CD4-positive, alpha-beta T cell treated with Interleukin-15 for 1 hour (primary cell): ENCODE measurements around the gene CCDC69.

Experiments
- DNase-seq: peaks from one replicate; pipeline ENCODE4 v3.0.0-alpha.2; 2020

Gene CCDC69

DNA sequence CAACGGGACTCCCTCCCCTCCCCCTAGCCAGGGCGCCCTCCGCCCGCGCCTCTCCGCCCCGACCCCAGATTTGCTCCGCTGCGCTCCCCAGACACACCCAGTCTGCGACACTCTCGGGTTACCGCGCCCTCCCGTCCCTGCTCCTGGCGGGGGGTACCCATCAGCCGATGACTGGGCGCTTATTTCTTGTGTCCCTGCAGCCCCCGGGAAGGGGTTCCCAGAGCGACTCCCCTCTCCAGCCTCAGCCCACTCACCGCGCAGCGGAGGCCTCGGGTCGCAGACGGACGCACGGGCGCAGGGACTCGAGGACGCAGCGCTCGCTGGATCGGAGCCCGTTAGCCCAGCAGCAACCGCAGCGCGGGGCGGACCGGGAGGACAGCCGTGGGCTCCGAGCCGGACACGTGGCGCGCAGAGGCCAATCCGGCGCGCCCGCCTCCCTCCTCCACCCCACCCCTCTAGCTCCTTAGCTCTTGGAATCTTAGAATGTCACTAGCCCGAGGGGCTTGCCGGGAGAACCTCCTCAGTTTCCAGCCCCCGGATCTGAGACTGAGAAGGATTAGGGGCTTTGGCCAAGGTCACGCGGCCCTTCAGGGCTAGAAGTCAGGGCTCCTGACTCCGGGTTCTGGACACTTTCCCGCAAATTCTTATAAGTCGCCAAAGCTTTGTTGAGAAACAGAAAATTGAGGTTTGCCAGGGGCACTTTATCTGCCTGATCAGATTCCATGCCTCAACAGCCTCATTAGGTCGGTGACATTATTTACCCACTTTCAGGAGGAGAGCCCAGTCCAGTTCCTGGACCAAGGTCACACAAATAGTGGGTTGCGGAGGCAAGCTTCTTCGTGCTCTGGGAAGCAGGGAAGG is 66.2 kb downstream of the CCDC69 start, which contains the start of gene ANXA6:
Gene ANXA6 (minus strand): TSS at position 354 of the 861 bp plus-strand sequence. CDS start 9,878 bp downstream, outside the sequence.
- peak; percentile 61 for DNase-seq

DNA sequence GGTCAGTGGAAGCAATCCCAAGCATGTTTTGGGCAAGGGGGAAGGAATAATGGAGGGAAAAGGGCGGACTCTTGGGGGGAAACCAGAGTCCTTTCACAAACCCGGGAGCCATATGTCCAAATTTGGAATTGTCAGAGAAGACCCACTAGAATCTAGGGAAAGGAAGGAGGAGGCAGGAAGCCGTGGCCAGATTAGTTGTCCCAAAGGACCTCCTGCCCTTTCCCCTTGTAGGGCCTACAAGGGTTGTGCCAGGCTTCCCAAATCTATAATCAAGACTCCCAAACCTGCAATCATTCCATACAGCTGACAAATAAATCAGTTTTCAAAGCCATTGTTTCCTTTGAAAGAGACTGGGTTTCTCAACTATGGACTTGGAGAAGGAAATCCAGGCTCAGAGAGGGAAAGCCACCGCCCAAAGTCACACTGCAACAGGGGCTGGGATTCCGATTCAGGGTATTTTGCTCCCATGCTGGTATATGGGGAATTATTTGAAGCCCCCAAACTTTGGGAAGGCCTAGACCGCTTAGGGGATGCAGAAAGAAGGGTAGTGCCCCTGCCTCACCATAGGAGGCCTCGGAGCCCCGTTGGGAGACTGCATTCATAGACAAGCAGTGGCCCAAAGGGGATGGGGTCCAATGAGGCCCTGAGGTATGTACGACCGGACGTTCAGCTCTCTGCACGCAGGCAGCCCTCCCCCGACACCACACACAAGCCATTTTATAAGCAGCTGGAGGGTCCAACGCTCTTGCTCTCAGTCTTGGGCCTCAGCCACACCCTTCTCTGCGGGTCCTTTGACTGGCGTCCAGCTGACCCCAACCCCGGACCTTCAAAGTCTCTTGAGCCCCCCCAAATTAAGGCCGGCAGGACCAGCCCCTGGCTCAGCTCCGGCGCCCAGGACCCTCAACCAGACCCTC is 67.1 kb downstream of the CCDC69 start:
- DNase-seq, result no peak

DNA sequence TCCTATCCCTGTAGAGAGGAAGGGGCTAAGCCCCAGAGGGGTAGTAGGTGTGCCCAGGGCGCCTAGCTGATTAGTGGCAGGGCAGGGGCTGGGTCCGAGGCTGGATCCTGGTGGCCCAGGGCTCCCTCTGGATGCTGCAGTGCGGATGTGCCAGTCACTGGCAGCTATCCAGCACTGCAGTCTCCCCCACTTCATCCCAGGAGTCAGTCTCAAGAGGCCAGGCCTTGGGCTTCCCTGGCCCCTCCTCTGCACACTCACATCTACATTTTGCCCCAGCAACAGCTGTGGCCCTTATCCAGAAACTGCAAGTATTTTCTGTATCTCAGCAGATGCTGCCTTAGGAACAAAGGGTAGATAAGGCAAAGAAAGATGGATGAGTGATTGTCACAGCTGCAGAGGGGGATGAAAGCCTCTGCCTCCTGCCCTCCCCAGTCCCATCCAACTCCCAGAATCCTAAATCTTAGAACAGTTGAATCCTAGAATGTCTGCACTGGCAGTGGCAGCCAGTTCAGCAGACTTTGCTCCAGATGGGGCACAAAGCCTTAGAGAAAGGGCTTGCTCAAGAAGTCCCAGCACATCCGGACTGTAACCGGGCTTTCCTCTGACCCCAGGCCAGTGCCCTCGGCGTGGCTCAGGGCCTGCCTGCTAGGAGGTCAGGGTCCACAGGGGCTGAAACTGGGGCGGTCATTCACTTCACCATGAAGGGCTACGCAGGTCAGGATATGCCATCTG is 68.0 kb downstream of the CCDC69 start:
- no peak for DNase-seq

DNA sequence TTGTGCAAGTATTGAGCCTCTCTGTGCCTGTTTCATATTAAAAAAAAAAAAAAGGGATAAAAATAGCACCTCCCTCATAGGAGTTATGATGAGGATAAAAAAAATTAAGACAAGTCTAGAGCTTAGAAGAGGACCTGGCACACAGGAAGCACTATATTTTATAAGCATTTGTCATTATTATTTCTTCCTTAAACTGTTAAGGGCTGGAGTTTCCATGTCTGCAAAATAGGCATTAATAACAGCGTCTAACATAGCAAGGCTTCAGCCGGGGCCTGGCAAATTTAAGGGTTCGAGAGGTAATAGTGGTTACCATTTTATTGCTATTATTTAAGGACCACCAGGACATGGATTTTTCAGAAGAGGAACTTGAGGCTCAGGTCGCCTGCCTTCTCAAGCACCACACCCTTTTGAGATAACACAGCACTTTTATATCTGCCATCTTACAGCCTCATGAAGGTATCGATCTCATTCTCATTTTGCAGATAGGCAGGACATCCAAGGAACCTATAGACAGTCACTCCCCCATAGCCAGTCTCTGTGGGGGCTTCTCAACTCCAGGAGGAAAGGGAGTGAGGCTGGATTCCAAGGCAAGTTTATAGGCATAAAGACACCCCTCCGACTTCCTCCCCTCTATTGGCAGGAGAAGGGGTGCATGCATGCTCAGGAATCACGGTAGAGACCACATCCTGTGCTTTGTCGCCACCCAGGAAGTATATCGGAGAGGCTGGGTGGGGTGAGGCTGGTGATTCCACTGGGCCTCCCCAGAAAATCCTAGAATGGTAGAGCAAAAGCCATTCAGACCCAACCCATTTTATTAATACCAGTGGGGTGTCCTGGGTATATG is 68.7 kb downstream of the CCDC69 start:
- peak; percentile 35 for DNase-seq

DNA sequence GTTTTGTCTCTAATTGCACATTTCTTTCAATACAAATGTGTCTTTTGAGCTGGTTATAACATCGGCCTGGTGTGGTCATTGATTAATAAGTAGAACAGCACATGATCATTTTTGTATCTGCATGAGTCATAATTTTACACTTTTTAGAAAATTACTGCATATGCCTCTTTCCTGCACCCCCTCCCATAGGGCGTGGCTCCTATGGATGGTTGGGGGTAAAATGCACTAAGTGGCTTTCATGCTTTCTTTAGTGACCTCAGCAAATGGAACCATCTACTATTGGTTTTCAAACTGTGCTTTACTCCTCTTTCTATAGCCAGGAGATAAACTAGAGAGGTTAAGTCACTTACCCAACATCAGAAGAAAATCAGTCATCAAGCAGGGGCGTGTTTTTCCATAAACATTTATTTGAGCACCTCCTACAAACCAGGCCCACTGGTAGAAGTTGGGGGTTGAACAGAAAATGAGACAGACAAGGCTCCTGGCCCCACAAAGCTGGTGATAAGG is 70.1 kb downstream of the CCDC69 start:
- no peak for DNase-seq

DNA sequence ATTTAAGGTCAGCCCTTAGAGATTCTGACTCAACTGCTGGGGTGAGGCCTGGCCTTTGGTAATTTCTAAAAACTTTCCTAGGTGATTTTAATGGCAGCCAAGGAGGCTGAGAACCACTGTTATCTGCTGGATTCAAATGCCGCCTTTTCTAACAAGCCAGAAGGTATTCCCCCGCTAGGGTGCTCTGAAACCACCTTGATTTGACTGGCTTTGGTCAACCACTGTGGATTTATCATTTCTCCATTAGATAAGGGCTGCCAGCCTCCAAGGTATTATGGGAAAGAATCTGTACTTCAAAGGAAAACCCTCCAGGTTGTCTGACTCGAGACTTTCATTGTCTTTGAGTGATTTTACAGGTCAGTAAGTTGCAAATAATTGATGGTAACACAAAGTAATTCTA is 70.6 kb downstream of the CCDC69 start:
- DNase-seq, result no peak

DNA sequence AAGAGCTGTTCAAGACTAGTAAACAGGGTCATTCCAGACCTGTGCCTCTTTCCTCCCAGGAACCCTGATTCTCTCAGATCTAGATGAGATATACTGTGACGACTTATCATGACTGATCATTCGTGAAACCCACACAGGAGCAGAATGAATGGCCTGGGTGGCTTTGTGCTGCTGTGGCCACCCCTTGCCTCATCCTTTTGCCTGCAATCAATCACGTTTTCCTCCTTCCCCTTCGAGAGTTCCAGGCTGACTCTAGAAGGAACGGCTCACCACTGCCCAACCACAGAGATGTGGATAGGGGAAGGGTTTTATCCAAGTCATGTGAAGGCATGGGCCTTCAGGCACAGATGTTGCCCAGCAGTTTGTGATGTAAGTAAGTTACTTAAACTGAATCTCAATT is 72.1 kb downstream of the CCDC69 start:
- DNase-seq, result peak; percentile 59

DNA sequence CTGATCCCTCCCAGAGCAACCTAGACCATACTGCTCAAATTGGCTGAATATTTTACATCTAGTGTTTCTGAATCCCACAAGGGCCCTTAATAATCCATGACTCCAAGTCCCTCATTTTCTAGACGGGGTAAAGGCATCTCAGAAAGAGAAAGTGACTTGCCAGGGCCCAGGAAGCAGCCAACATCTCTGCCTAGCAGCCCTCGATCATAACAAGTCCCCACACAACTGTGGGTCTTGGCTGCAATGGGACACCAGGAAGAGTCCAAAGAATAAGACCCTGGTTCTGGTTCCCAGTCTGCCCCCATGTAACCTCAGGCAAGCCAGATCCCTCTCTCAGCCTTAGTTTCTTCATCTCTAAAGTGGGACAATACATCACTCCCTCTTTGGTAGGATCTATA is 72.6 kb downstream of the CCDC69 start:
- DNase-seq, result no peak

DNA sequence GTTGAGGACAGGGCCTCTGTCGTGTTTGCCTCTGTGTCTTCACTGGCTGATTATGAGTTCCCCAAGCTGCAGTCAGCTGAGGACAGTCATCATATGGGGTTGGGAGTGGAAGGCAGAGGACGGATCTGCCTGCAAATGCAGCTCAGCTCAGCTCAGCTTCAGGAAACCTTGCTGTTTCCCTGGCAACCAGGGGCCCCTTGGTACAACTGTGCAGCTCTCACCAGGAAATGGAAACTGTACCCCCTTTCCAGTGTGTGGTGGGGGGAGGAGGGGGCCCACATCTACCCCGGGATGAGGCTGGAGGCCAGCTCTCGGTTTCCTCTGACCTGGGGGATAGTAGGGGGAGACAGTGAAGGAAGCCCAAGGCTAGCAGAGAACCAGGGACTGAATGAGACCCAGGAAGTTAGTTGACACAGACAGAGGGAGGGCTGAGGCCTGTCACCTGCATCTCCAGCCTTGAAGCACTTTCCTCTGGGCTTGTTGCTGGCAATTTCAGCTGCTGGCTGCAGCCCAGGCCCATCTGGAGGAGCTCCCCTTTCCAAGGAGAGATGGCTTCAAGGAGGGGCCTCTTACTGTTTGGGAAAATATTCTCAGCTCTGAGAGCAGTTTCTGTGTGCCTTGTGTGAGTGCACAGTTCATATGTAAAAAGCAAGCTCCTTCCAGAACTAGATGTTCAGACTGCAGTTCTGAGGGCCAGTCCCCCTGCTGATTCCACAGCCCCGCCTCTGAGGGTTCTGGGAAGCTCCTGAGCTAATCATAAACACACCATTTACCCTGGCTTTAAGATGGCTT is 73.2 kb downstream of the CCDC69 start:
- DNase-seq, result peak; percentile 79

DNA sequence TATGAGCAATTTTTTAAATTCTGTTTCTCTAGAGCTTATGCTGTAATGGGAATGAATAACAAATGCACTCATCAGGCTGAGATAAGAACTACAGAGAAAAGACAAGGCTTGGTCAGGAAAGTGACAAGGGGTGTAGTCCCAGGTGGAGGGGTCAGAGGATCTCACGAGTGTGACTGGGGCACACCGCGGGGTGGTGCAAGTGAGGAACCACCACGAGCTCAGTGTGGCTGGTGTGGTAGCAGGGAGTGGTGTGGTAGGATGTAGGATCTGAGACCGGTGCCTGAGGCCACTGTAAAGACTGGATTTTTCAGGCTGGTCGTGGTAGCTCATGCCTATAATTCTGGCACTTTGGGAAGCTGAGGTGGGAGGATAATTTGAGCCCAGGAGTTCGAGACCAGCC is 75.3 kb downstream of the CCDC69 start:
- DNase-seq, result no peak

DNA sequence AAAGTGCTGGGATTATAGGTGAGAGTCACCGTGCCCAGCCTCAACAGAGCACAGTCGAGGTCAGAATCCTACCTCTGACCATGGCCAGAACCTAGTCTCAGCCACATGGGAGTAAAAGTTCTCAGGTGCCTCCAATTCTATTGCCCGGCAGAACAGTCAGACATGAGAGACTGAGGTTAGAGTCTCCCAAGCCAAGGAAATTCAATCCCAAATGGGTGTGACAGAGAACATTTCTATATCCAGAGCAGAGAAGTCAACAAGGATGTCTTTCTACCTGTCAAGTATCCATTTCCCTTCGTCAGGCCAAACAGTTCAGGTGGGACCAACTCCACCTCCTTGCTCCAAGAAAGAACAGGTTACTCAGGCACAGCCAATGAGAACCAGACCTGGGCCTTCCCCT is 76.9 kb downstream of the CCDC69 start:
- DNase-seq, result no peak

DNA sequence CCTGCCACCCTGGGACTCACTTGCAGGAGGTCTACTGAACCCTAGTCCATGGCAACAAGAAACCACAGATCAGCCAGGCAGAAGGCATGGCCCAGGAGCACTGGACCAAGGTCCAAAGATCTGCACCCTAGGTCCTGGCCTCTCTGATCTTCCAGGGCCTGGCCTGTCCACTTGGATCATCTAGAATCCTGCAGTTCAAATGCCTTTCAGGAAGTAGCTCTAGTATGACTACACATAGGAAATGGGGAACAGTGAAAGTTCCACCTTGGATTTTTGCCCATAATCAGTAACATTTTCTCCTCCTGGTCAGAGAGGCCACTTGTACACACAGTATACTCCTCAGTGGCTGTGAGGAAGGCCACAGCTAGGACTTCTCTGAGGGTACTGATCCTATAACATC is 77.8 kb downstream of the CCDC69 start:
- DNase-seq, result no peak

DNA sequence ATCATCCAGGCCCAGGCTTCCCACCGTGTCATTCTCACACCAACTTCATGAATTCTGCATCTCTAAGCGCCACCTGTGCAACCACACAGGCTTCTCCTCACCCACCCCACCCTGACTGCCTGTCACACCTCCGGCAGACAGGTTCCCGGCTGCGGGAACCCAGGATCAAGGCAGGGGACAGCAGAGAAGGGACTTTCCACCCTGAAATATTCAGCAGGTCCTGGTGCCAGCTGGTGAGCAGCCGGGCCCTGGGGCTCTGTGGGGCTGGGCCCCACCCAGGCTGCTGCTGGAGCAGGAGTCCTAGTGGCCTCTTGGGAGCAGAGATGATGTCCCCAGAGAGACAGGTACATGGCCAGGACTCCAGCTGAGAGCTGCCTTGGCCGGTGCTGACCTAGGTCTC is 79.0 kb downstream of the CCDC69 start:
- DNase-seq, result no peak

DNA sequence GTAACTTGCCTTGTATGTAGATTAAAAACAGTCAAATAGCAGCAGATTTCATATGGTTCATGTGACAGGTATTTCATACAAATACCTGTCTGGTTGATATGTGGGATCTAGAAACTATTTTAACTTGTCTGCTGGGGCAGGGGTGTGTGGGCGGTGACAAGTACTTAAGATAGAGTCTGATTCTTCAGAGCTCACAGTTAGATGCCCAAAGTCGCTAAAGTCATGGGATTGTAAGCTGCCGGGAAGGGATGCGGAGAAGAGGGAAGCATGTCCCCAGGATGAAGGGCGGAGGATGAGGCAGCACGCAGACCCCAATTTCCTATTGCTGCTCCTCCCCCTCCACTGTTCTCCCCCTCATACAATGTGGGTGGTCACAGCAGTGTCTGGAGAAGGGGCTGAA is 79.6 kb downstream of the CCDC69 start:
- DNase-seq, result no peak

DNA sequence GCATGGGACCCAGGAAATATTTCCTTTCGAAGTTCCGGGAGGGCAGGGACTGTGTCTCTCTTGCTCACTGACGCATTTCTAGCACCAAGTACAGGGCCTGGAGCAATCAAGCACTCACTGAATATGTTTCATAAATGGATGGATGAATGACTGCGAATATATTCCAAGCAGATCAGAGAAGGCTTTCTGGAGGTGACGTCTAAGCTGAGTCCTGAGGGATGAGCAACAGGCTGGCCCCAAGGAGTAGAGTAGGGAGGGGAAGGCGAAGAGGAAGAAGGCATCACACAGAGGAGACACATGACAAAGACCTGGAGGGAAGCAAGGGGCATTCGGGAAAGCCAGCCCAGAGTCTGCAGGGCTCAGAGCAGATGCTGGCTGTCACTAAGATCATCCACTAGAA is 80.2 kb downstream of the CCDC69 start:
- DNase-seq, result no peak

DNA sequence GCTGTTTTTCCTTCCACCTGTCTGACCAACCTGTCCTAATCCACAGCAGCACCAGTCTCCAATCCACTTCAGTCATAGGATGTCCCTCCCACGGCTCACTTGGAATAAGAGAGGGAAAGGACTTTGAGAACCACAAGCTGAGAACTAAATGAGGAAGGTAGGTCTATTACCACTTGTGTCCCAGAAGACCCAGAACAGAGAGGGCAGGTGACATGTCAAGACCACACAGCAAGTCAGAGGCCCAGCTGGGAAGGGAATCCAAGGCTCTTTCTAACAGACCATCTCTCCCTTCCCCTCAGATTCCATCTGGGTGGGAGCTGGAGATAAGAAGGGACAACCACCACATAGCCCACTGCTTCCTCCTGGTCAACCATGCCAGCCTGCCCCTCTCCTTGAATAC is 81.0 kb downstream of the CCDC69 start:
- DNase-seq, result no peak

DNA sequence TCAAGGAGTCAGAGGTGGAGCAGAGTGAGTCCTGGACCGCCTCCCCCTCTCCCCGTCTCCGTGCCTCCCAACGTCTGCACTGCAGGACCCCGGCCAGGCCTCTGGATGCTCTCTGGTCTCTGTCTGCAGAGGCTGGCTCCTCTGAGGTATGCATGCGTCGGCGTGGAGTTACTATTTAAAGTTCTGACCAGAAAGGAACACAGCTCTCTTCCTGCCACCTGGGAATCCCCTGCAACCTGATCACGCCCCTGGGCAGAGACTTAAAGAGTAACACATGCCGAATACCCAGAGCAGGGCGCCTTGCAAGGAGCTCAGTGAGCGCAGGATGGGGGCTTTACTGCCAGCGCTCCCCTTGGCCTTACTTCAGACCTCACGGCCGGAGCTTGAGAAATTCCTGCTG is 82.4 kb downstream of the CCDC69 start:
- DNase-seq, result peak; percentile 69

DNA sequence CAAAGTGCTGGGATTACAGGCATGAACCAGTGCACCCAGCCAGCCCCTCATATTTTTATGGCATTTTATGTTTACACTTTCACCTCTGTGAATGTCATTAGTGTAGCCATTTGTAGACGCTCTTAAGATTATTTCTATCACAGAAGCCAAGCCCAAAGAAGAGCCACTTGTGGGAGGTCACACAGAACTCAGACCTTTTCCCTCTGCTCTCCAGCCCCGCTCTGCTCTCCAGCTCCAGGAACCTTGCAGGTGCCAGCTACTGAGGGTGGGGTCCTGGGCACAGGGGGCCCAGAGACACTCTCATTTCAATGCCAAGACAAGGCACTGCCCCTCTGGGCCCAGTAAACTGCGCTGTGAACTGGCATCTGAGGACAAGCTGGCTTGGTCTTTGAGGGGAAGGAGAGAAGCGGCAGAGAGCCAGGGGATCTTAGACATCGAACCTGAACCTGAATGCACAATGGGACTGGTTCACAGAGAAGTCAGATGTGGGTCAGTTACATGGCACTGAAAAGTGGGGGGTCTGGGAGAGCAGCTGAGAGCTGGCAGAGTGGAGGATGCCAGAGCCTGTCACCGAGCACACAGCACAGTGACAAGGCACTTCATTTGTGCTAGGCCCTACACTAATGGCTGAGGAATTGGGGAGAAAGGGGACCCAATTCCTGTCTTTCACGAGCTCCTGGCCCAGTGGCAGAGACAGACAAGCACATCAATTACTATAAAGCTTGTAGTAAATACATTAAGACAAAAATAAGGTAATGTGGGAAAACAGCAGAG is 83.0 kb downstream of the CCDC69 start:
- no peak for DNase-seq

DNA sequence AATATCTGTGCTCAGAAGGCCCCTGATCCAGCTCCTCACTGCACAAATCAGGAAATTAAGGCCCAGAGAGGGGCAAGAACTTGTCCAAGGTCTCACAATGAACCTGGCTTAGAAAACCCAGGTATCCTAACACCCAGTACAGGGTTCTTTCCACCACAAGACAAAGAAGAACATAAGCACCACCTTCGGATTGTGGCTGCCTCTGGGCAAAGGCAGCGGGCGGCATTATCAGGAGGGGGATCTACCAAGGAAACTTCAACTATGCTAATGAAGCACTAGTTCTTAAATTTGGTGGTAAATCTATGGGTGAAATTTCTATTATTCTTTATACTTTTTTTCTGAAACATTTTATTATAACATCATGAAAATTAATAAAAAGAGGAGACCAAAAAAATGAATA is 84.2 kb downstream of the CCDC69 start:
- no peak for DNase-seq

DNA sequence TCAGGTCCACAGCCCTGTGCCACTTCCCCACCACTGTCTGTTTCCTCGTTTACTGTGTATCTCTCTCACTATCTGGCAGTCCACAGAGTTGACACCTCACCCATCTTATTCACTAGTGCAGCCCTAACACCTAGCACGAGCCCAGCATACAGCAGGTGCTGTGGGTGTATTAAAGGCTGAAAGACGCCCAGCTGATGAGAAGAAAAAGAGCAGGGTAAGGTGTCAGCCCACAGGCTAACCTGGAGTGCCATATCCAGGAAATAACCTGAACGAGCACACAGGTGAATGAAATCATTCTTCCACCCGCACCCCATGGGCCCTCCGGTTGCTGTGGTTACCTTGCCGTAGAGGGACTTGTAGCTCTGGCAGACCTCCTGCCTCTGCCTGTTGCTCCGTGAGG is 84.9 kb downstream of the CCDC69 start:
- peak; percentile 52 for DNase-seq
